ENCODE measurements around the gene FSHR.

The FSHR gene

GRCh38 chr2:48943436-48943835, 210.9 kb downstream of the FSHR start:
- TF ChIP-seq, protein P1, sequence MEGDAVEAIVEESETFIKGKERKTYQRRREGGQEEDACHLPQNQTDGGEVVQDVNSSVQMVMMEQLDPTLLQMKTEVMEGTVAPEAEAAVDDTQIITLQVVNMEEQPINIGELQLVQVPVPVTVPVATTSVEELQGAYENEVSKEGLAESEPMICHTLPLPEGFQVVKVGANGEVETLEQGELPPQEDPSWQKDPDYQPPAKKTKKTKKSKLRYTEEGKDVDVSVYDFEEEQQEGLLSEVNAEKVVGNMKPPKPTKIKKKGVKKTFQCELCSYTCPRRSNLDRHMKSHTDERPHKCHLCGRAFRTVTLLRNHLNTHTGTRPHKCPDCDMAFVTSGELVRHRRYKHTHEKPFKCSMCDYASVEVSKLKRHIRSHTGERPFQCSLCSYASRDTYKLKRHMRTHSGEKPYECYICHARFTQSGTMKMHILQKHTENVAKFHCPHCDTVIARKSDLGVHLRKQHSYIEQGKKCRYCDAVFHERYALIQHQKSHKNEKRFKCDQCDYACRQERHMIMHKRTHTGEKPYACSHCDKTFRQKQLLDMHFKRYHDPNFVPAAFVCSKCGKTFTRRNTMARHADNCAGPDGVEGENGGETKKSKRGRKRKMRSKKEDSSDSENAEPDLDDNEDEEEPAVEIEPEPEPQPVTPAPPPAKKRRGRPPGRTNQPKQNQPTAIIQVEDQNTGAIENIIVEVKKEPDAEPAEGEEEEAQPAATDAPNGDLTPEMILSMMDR (IDR thresholded peaks at IDR 0.05; ENCODE audit: insufficient read depth, missing control alignments), result no peak
- no peak for FAIRE-seq

GRCh38 chr2:48941908-48942307, 212.4 kb downstream of the FSHR start:
- FAIRE-seq, result no peak
- TF ChIP-seq, protein P1 (IDR thresholded peaks at IDR 0.05; ENCODE audit: insufficient read depth, missing control alignments), result no peak

More at GRCh38 chr2:48943436-48943835, 210.9 kb downstream of the FSHR start:
- no peak for DNase-seq (ENCODE audit: insufficient read length, low spot score)

GRCh38 chr2:48941456-48941855, 212.9 kb downstream of the FSHR start:
- DNase-seq (ENCODE audit: insufficient read length, low spot score) (no peak), FAIRE-seq (no peak)
- TF ChIP-seq, protein P1 (IDR thresholded peaks at IDR 0.05; ENCODE audit: insufficient read depth, missing control alignments), result no peak

More at GRCh38 chr2:48941908-48942307, 212.4 kb downstream of the FSHR start:
- no peak for DNase-seq (ENCODE audit: insufficient read length, low spot score)

- DNase-seq (ENCODE audit: insufficient read length, low spot score) (no peak), FAIRE-seq (peak; percentile 72)
- TF ChIP-seq, protein P1 (IDR thresholded peaks at IDR 0.05; ENCODE audit: insufficient read depth, missing control alignments), result no peak
Measured at GRCh38 chr2:48940606-48941005, 213.7 kb downstream of the FSHR start.

DNA sequence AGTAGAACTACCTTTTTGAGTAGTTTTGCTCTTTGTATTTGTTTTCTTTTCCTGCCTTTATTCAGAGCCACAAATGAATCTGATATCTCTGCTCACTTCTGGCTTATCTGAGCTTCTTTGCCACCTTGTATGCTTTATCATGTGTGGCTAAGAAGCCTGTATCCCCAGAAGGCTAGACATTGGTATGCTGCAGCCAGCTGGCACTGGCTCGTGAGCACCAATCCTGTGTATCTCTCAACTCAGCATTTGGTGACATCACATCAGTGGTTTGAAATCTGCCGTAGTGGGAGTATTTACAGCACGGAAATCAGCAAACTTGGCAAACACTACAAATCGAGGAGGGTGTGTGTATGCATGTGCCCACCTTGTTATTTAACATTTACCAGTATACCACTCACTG, 215.1 kb downstream of the FSHR start:
- TF ChIP-seq, protein P1 (IDR thresholded peaks at IDR 0.05; ENCODE audit: insufficient read depth, missing control alignments), result no peak

GRCh38 chr2:48938231-48938630, 216.1 kb downstream of the FSHR start:
- no peak for DNase-seq (ENCODE audit: insufficient read length, low spot score)
- TF ChIP-seq, protein P1 (IDR thresholded peaks at IDR 0.05; ENCODE audit: insufficient read depth, missing control alignments), result no peak
- FAIRE-seq, result no peak

More for the DNA sequence above, 215.1 kb downstream of the FSHR start:
- DNase-seq (ENCODE audit: insufficient read length, low spot score) (no peak), FAIRE-seq (no peak)

- DNase-seq (ENCODE audit: insufficient read length, low spot score) (no peak), FAIRE-seq (no peak)
- TF ChIP-seq, protein P1 (IDR thresholded peaks at IDR 0.05; ENCODE audit: insufficient read depth, missing control alignments), result no peak
Measured at GRCh38 chr2:48934807-48935206, 219.5 kb downstream of the FSHR start.

Measured in D721Med (cell line).